ENCODE measurements around the gene FGG.

Gene FGG

DNA sequence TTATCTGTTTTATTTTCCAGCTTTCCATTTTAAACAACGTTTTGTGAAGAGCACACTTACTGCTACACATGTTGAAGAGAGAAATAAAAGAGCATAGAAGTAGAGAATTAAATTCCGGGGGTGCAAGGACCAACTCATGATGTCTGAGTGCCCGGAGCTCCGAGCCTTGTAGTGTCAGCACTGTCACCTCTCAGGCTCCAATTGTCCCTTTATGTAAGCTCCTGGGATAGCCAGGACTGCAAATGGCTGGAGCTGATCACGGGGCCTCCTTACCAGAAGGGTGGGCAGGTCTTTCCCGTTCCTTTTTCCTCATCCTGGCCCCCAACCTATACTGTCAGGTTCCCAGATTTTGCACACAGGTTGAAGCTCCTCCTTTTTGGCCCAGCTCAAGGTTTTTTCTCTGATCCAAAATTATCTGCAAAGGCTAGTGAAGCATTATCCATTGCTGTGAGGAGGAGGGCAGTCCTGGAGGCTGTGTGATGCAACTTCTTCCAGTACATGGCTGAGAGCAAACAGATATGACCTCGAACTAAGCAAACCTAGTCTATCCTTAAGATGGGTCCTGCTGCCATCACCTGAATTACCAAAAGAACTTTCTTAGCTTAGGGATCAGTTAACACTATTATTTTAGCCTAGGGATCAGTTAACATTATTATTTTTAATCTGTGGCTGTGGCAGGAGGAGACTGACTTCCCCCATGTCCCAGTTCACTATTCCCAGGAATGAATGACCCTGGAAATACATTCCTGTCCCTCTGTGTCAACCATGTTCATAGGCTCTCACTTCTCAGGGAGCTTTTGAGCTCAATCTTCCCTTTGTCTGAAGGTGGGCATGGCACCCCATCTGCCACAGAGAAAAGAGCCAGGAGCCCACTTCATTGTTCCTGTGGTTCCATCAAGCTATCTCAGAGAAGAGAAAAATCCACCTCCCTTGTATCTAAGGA lies at the start of gene FGG:
Gene FGG, minus strand, starts transcription at position 185 of the 943 bp plus-strand sequence. Its CDS starts 47 bp downstream, at position 138.
- no peak for DNase-seq (ENCODE audit: low read depth)

GRCh38 chr4:154660052-154660451 lies 47.6 kb upstream of the FGG start:
- DNase-seq (ENCODE audit: low read depth): no peak

DNA sequence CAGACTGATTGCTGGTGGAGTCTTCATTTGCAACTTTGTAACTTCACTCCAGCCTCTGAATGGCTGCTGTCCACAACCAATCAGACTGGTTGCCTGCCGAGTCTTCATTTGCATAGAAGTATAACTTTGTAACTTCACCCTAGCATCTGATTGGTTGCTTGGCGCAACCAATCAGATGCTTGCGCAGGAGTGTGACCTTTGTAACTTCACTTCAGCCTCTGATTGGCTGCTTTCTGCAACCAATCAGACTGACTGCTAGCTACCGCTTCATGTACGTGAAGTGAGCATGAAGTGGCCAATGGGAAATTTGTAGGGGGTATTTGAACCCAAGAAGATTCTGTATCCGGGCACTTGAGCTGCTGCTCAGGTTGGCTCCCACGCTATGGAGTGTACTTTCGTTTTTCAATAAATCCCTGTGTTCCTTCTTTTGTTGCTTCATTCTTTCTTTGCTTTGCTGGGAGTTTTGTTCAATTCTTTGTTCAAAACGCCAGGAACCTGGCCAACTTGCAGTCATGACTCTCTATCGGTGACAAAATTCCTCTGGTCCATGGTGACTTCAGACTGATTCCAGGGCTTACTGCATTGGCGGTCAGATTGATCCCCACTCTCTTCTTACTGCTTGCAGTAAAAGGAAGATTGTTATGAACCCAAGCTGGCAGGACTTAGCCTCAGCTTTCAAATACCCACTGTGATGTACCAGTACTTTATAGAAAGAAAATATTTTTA lies 46.4 kb upstream of the FGG start:
- no peak for DNase-seq (ENCODE audit: low read depth)

GRCh38 chr4:154643493-154643892 lies 31.0 kb upstream of the FGG start:
- no peak for DNase-seq (ENCODE audit: low read depth)

- DNase-seq (ENCODE audit: low read depth): no peak
Observed at GRCh38 chr4:154642373-154643009, 30.0 kb upstream of the FGG start.

DNA sequence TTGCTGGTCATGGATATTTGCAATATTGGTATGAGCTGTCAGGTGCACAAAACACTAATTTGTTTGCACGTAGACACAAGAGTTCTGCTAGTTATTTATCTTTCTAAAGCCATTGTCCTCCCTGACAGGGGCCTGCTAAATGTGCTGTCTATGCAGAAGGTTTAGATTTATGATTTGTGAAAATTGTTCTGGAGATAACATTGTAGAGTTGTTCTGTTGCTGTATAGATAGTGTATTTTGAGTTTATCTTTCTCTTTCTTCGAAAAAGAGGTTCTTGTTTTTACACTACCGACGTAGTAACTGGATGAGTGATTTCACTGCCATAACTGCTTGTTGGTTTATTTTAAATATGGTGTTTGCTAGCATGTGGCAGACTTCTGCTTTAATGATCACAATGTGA lies 28.5 kb upstream of the FGG start:
- DNase-seq (ENCODE audit: low read depth): no peak

- no peak for DNase-seq (ENCODE audit: low read depth)
Observed at GRCh38 chr4:154634058-154634457, 21.6 kb upstream of the FGG start.

DNA sequence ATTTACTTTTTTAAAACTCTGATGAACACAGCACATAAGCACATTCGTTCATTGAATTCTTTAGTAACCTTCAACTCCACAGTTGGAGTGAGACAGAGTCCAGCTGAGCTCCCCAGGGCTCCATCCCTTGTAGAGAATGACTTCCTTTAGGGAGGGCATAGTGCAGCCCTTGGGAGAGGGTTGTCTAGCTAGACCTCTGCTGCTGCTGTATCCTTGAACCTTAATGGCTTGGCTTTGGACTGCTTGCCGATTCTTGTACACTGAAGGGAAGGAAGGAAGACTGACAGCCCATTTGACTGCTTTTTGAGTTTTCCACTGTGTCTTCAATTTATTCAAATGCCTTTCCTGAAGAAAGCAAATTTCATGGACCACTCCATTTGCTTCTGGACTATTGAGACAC lies 19.4 kb upstream of the FGG start:
- DNase-seq (ENCODE audit: low read depth): no peak

- no peak for DNase-seq (ENCODE audit: low read depth)
Observed at GRCh38 chr4:154630324-154630723, 17.9 kb upstream of the FGG start.

DNA sequence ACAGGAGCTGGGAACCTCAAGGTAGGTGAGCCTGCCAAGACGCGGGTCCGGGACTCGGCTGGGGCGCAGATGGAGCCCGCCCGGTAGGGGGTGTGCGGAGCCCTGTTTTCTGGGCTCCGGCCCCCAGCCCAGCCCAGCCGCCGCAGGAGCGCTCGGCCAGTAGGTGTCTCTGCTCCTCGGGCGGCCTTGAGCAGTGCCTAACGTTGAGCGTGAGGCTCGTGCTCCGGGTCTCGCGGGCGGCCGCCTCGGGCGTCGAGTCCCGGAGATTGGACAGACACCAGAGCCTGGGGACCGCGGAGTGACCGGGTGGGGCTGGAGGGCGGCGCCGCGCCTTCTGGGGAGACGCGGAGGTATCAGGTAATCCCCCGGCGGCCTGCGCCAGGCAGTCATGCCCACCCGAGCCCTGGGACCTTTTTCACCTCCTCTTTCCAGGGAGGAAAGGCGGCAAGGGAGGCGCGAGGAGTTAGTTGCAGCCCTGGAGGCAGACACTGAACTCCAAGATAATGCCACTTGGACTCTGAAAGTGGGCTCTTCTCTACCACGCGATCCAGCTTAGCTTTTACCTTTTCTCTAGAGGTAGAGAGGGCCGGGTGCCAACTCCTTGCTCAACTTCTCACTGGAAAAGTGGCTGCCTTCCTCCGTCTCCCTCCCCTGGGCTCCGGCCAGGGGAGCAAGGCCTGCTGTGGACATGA lies 14.5 kb upstream of the FGG start:
- no peak for DNase-seq (ENCODE audit: low read depth)

DNA sequence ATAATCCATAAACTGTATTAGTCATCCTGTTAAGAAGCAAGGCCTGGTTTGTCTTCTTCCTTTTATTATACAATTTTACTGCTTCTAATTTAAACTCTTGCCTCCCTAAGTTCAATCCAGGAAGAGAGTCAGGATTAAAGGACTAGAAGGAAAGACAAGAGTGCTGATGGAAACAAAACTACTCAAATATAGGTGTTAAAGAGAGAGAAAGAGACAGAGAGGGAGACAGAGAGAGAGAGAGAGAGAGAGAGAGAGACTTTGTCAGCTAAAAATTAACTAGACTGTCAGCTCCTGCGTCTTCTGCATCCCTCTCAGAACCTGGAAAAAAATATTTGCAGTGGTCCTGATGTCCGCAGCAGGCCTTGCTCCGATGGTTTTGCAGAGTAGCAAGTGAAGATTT lies 13.5 kb upstream of the FGG start:
- no peak for DNase-seq (ENCODE audit: low read depth)

- no peak for DNase-seq (ENCODE audit: low read depth)
Observed at GRCh38 chr4:154623995-154624394, 11.5 kb upstream of the FGG start.

DNA sequence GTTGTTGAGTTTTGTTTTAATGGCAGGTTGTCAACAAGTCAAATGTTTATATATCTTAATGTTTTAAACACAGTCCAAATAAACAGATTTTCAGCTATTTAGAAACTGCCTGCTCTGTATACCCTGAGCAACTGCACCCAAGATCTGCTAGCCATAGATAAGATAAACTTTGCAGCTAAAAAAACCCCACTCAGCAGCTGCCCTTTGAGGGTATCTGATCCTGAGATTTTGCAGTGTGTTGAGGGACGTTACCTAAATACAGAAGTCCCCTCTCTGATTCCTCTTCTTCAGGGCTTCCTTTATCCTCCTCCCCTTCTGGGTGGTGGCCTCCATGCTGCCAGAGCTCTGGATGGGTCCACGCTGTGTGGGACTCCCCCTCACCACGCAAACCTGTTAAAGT lies 11.0 kb upstream of the FGG start:
- no peak for DNase-seq (ENCODE audit: low read depth)

- no peak for DNase-seq (ENCODE audit: low read depth)
Observed at GRCh38 chr4:154622598-154622997, 10.1 kb upstream of the FGG start.

DNA sequence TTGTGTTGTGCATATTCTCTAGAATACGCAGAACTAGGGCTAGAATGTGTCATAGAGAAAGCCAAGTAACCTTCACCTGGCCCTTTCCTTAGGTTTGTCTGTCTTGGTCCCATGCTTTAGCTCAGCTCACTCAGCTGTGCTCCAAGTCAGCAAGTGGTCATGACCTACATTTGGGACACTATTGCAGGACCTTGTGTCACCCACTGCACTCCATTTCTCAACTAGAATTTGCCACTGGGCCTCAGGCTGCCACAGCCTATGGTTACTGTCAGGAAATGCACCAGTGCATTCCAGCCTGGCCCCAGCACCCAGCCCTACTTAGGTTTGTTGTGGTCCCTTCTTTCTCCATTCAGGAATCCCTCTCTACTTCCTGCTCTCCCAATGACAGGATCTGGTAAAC lies 7.7 kb upstream of the FGG start:
- no peak for DNase-seq (ENCODE audit: low read depth)

DNA sequence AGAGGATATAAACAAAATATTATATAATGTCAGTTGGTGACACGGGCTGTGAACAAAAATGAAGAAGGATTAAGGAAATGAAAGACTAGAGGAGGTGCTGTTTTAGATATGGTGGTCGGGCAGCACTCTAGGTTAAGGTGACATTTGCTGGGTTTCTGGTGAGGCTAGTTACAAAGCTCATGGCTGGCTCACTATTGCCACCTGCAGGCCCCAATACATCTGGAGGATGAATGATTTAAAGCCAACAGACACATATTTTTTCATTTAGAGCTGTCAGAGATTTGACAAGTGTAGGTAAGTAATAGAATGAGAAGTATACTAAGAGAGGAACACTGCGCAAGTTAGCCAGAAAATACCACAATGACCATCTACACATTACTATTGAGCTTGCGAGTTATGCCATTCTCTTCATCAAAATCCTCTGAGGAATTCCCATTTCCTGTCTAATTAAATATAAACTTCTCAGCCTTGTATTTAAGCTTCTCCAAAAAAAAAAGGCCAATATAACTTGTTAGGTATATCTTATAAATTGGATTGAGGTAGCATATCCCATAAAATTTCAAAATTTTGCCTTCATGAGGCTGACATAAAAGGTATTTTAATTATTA lies 6.4 kb upstream of the FGG start:
- no peak for DNase-seq (ENCODE audit: low read depth)

- DNase-seq (ENCODE audit: low read depth): no peak
Observed at GRCh38 chr4:154617820-154618317, 5.4 kb upstream of the FGG start.

- DNase-seq (ENCODE audit: low read depth): no peak
Observed at GRCh38 chr4:154616731-154617130, 4.3 kb upstream of the FGG start.

DNA sequence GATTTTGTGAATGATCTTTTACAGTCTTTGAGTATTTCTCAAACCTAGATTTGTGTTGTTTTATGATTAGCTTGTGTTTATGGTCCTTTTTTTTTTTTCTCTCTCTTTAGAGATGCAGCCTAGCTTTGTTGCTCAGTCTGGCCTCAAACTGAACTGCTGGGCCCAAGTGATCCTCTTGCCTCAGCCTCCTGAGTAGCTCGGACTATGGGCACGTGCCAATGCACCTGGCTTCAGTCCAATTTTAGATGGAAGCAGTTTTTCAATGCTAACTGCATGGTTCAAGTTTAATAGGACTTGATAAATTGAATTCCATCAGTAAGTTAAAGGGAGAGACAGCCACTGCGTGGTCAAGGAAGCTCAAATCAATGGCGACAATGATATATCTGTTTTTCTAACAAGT lies 3.8 kb upstream of the FGG start:
- no peak for DNase-seq (ENCODE audit: low read depth)

DNA sequence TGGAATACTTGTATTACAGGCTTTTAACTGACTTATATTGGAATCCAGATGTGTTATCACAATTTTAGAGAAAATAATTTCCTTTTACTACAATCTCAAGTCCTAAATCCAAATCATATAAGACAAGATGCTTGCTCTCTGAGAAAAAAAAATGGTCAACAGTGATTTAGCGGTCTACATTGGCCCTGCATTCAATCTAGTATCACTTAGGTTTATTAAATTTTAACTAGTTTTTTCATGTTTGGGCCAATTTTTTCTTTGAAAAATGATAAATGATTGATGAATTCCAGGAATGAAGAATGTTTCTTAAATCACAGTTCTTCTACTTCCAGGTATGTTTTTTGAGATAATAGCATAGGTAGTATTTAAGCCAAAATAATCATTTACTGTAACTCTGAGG lies 2.8 kb upstream of the FGG start:
- DNase-seq (ENCODE audit: low read depth): no peak

DNA sequence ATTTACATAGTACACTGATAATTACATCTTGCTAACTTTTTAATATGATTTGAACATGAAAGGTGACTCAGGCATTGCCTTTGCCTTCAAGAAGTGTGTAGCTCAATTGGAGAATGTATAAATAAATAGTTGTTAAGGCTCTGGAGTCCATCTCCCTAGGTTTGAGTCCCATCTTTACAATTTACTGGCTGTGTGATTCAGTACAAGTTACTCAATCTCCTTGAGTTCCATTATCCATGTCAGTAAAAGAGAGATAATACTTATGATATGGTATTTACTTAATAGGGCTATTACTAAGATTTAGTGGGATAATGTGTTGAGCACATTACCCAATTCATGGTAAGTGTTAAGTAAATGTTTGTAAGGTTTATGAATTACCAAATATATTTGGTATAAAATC lies 1.9 kb upstream of the FGG start:
- no peak for DNase-seq (ENCODE audit: low read depth)

GRCh38 chr4:154611833-154612232 lies 623 bp downstream of the FGG start:
- DNase-seq (ENCODE audit: low read depth): no peak

Measured in non-pigmented ciliary epithelial cell (primary cell).